LHCN-M2 (cell line): ENCODE results near the gene LDHAL6B. TPM values are rescaled to one million over a fixed set of nuclear protein-coding genes. Genes with fewer than 3 reads are reported as not detected.

Experiments
- DNase-seq: peaks from one replicate; pipeline ENCODE4 v3.0.0-alpha.2; 2012; ENCODE audit warnings: low read depth
- total RNA-seq: library from RNA; depleted of rRNA; stranded (reverse); fragments of >200 nt; gene quantifications from 2 replicates; pipeline ENCODE4 v1.2.3, GENCODE V29; 2014

Gene LDHAL6B
- total RNA-seq, 1 experiment from 2014 or later = not detected

- no peak for DNase-seq
Observed at GRCh38 chr15:59217876-59218498, 11.3 kb downstream of the LDHAL6B start.

GRCh38 chr15:59218710-59219109, 12.1 kb downstream of the LDHAL6B start:
- DNase-seq = no peak

GRCh38 chr15:59221511-59222505, 15.2 kb downstream of the LDHAL6B start:
- DNase-seq = peak; percentile 90

- no peak for DNase-seq
Observed at GRCh38 chr15:59222906-59223550, 16.4 kb downstream of the LDHAL6B start.

GRCh38 chr15:59223736-59224135, 17.1 kb downstream of the LDHAL6B start:
- peak; percentile 89 for DNase-seq

- DNase-seq = peak; percentile 48
Observed at GRCh38 chr15:59224474-59224873, 17.8 kb downstream of the LDHAL6B start.

GRCh38 chr15:59227021-59227420, 20.4 kb downstream of the LDHAL6B start:
- no peak for DNase-seq

- no peak for DNase-seq
Observed at GRCh38 chr15:59229015-59229414, 22.4 kb downstream of the LDHAL6B start.

GRCh38 chr15:59229453-59229852, 22.8 kb downstream of the LDHAL6B start:
- DNase-seq = no peak

GRCh38 chr15:59230531-59231055, 23.9 kb downstream of the LDHAL6B start:
- no peak for DNase-seq

- peak; percentile 85 for DNase-seq
Observed at GRCh38 chr15:59232476-59232875, 25.8 kb downstream of the LDHAL6B start.

GRCh38 chr15:59236394-59236793, 29.8 kb downstream of the LDHAL6B start:
- no peak for DNase-seq

GRCh38 chr15:59237119-59237855, 30.6 kb downstream of the LDHAL6B start:
- DNase-seq = no peak

GRCh38 chr15:59237924-59238331, 31.3 kb downstream of the LDHAL6B start:
- peak; percentile 26 for DNase-seq

- no peak for DNase-seq
Observed at GRCh38 chr15:59240036-59240435, 33.4 kb downstream of the LDHAL6B start.

GRCh38 chr15:59242649-59243048, 36.0 kb downstream of the LDHAL6B start:
- no peak for DNase-seq

GRCh38 chr15:59243622-59244021, 37.0 kb downstream of the LDHAL6B start:
- DNase-seq = no peak

- DNase-seq = no peak
Observed at GRCh38 chr15:59244337-59244736, 37.7 kb downstream of the LDHAL6B start.

GRCh38 chr15:59245559-59245958, 38.9 kb downstream of the LDHAL6B start:
- DNase-seq = no peak

- peak; percentile 65 for DNase-seq
Observed at GRCh38 chr15:59247364-59247763, 40.7 kb downstream of the LDHAL6B start.

- no peak for DNase-seq
Observed at GRCh38 chr15:59249816-59250215, 43.2 kb downstream of the LDHAL6B start.
